ENCODE results near the gene SLC41A1. TPM values are rescaled to one million over a fixed set of nuclear protein-coding genes. Genes with fewer than 3 reads are reported as not detected.
"Not testable (repeated sequence)": the region's sequence is repeated elsewhere in the genome, so short reads cannot be mapped to it uniquely, and the experiment has no call there.

The SLC41A1 gene
- 22.4 and 24.4 TPM in 2 replicates for total RNA-seq (2014; rRNA removed; shearing (Covaris generic))
- 21.3 and 22.7 TPM in 2 replicates for polyA plus RNA-seq (2016; fragmentation: Nextera tagmentation; extraction: Ambion mirVana)

DNA sequence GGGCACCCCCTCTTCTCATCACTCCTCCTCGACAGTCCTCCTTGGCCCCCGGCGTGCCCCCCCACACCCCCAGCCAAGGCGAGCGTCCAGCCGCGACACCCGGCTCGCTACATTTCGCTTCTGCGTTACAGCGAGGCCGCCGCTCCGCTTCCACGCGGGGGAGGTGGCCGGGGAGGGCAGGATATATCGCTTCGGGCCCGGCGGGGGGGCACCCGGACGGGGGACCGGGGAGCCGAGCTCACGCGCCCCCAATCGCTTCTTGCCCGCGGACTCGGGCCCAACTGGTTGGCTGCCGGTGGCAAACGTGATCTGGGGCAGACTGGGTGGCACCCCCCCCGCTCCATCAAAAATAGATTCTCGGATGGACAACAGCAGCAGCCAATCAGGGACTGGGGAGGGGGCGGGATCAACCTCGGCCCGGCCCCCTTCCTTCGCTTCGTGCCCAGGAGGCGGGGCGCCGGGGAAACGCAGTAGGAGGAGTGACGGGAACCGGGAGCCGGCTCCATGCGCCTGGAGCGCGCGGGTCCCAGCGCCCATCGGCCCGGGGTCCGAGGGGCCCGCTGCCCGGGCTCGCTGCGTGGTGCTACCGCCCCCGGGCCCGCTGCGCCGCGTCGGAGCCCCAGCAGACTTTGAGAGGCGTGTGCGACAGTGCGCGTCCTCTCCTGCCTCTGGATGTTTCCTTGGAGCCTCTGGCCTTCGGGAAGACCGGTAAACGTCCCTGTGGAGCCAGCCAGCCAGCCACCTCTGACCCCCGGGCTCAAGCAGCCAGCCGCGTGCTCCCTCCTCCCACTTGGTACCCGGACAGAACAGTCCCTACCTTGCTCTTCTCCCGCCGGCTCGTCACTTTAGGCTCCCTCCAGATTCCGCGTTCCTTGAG is at the start of gene SLC41A1:
Gene SLC41A1 (minus strand): TSS at position 321 of the 877 bp plus-strand sequence. CDS start 2,757 bp downstream, outside the sequence.
- WGBS, 2 experiments (ENCODE audit: low coverage in 1 of 2, low lambda C conversion rate in 2 of 2, missing lambda C conversion rate in 2 of 2) = 1 to 2% methylated on average over 51 to 68 of the region's 83 CpGs
- Histone ChIP-seq H2AFZ (peak within 1 kb of the TSS; percentile 92), H3K9me3 (ENCODE audit: low read depth) (no peaks in the 10 kb centered on the region), H3K4me2 (ENCODE audit: unreplicated experiment) (peak within 1 kb of the TSS; percentile 97), H3F3A (ENCODE audit: insufficient read depth) (0 out of 2 replicates have a peak, but pooled peaks cover 8% of the 10 kb centered on the region), H3K9me2 (ENCODE audit: insufficient read depth) (no peaks in the 10 kb centered on the region), H4K20me1 (ENCODE audit: insufficient read depth) (no peaks in the 10 kb centered on the region), H3K9ac (peak within 1 kb of the TSS; percentile 83), H3K4me1 (ENCODE audit: insufficient read depth) (peaks cover 12% of the 10 kb centered on the region), H3K79me2 (ENCODE audit: insufficient read depth) (peaks cover 44% of the 10 kb centered on the region), H3K4me3 (peak within 1 kb of the TSS; percentile 89), H3K27me3 (replicated peaks; ENCODE audit: insufficient read depth) (no peaks in the 10 kb centered on the region), H3K36me3 (ENCODE audit: low read depth) (no peaks in the 10 kb centered on the region), H3K27ac (peak within 1 kb of the TSS; percentile 35)
- TF ChIP-seq EZH2 (IDR thresholded peaks at IDR 0.05; ENCODE audit: insufficient read depth, poor library complexity, severe bottlenecking) = no peak
- no peak for TF ChIP-seq EZH2phosphoT487 (IDR thresholded peaks at IDR 0.05; ENCODE audit: insufficient read depth, low read depth)
- DNase-seq = peak; percentile 96
- in situ Hi-C loops (cut with MboI) = no loop called here

- no peak for DNase-seq
- in situ Hi-C loops (cut with MboI) = no loop called here
- H3K9ac ChIP-seq = no peak overlapping the region
- H3K4me3 ChIP-seq = no peak overlapping the region
- no peaks in the 10 kb centered on the region for H4K20me1 ChIP-seq (ENCODE audit: insufficient read depth)
- H3K4me2 ChIP-seq (ENCODE audit: unreplicated experiment) = no peak overlapping the region
- no peaks in the 10 kb centered on the region for H3K79me2 ChIP-seq (ENCODE audit: insufficient read depth)
- TF ChIP-seq EZH2phosphoT487 (IDR thresholded peaks at IDR 0.05; ENCODE audit: insufficient read depth, low read depth) (no peak), EZH2 (IDR thresholded peaks at IDR 0.05; ENCODE audit: insufficient read depth, poor library complexity, severe bottlenecking) (no peak)
- peaks cover 24% of the 10 kb centered on the region for H3K27me3 ChIP-seq (replicated peaks; ENCODE audit: insufficient read depth)
- H3K36me3 ChIP-seq (ENCODE audit: low read depth) = no peaks in the 10 kb centered on the region
- no peaks in the 10 kb centered on the region for H3K4me1 ChIP-seq (ENCODE audit: insufficient read depth)
- H3K27ac ChIP-seq = no peak overlapping the region
- no peaks in the 10 kb centered on the region for H3K9me2 ChIP-seq (ENCODE audit: insufficient read depth)
- H3F3A ChIP-seq (ENCODE audit: insufficient read depth) = no peaks in the 10 kb centered on the region
- H2AFZ ChIP-seq = no peak overlapping the region
- H3K9me3 ChIP-seq (ENCODE audit: low read depth) = no peaks in the 10 kb centered on the region
- WGBS, 2 experiments (ENCODE audit: low coverage in 1 of 2, low lambda C conversion rate in 2 of 2, missing lambda C conversion rate in 2 of 2) = 67 to 73% methylated on average over 2 of the region's 2 CpGs
Measured at GRCh38 chr1:205861540-205861939, 48.5 kb upstream of the SLC41A1 start.

DNA sequence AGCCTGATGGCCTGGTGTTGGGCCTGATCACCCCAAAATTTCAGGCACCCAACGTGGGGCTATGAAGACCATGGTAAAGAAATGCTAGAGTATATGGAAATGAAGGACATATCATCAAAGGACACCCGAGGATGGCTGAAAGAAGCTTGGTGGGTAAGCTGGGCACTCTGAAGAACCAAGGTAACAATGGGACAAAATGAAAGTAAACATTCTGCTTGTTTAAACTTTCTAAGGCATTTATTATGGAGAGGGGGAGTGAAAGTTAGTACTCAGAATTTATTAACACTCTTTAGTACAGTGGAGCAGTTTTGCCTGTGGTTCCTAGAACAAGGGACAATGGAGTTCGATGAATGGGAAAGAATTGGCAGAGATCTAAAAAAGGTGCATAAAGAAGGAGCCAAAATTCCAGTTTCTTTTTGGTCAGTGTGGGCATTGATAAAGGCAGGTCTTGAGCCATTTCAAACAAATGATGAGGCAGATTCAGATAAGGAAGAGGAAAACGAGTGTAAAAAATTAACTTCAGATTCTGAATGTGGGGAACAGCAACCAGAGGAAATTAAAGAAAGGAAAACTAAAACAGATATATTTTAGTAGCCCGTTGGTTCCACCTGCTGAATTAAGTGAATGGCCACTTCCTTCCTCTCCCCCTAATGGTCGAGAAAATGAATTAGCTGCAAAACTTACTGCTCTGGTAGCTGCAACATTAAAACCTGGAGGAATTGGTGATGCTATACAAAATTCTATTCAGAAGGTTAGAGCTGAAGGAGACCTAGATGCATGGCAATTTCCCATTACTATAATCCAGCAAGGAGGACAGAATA is 45.4 kb upstream of the SLC41A1 start:
- Histone ChIP-seq H3K9me2 (ENCODE audit: insufficient read depth) (no peaks in the 10 kb centered on the region), H2AFZ (no peak overlapping the region), H3K79me2 (ENCODE audit: insufficient read depth) (no peaks in the 10 kb centered on the region), H3K4me1 (ENCODE audit: insufficient read depth) (no peaks in the 10 kb centered on the region), H3K4me2 (ENCODE audit: unreplicated experiment) (no peak overlapping the region), H3F3A (ENCODE audit: insufficient read depth) (no peaks in the 10 kb centered on the region), H3K9me3 (ENCODE audit: low read depth) (no peaks in the 10 kb centered on the region), H3K27me3 (replicated peaks; ENCODE audit: insufficient read depth) (peaks cover 18% of the 10 kb centered on the region), H3K9ac (no peak overlapping the region), H3K4me3 (no peak overlapping the region), H4K20me1 (ENCODE audit: insufficient read depth) (no peaks in the 10 kb centered on the region), H3K27ac (no peak overlapping the region), H3K36me3 (ENCODE audit: low read depth) (no peaks in the 10 kb centered on the region)
- no peak for TF ChIP-seq EZH2phosphoT487 (IDR thresholded peaks at IDR 0.05; ENCODE audit: insufficient read depth, low read depth)
- no peak for TF ChIP-seq EZH2 (IDR thresholded peaks at IDR 0.05; ENCODE audit: insufficient read depth, poor library complexity, severe bottlenecking)
- in situ Hi-C loops (cut with MboI) = no loop called here
- 26 to 27% methylated on average over 6 of the region's 6 CpGs for WGBS, 2 experiments (ENCODE audit: low coverage in 1 of 2, low lambda C conversion rate in 2 of 2, missing lambda C conversion rate in 2 of 2)
- no peak for DNase-seq

DNA sequence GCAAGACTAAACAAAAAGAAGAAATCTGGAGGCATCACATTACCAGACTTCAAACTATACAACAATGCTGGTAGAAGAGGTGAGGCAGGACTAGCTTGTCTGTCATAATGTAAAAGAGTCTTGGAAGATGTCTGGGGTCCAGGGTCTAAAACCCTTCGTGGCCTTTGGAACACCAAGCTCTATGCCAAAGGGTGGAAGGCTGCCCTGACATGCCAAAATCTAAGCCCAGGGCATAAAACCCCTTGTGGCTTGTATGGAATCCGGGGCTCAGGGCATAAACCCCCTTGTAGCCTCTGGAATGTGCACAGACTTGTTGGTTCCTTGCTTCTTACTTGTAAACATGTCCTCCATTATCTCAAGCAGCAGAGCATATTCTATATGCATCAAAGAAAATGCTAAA is 44.5 kb upstream of the SLC41A1 start:
- peaks cover 16% of the 10 kb centered on the region for H3K27me3 ChIP-seq (replicated peaks; ENCODE audit: insufficient read depth)
- 6 to 16% methylated on average over 2 of the region's 2 CpGs for WGBS, 2 experiments (ENCODE audit: low coverage in 1 of 2, low lambda C conversion rate in 2 of 2, missing lambda C conversion rate in 2 of 2)
- H3K36me3 ChIP-seq (ENCODE audit: low read depth); in situ Hi-C loops (cut with MboI); H3K9ac ChIP-seq; H3K4me2 ChIP-seq (ENCODE audit: unreplicated experiment); H3K4me1 ChIP-seq (ENCODE audit: insufficient read depth); H3K9me2 ChIP-seq (ENCODE audit: insufficient read depth); H3K79me2 ChIP-seq (ENCODE audit: insufficient read depth); H3K9me3 ChIP-seq (ENCODE audit: low read depth); H4K20me1 ChIP-seq (ENCODE audit: insufficient read depth); H3F3A ChIP-seq (ENCODE audit: insufficient read depth); H2AFZ ChIP-seq; DNase-seq; H3K27ac ChIP-seq; H3K4me3 ChIP-seq: not testable (repeated sequence)

Measured in GM23248 (cell line).